ENCODE results near the gene SLC35B2. TPM values are rescaled to one million over a fixed set of nuclear protein-coding genes. Genes with fewer than 3 reads are reported as not detected.

SLC35B2 gene
- total and polyA plus RNA-seq, 10 of the 15 experiments (the other 5 are each of a cell fraction or from before 2014, with no cell fraction given) = 11.3 to 45.4 (median 33.8) TPM

- no peak for TF ChIP-seq ZBTB4 (CRISPR knock-in tag; IDR thresholded peaks at IDR 0.05)
These were observed 28.5 kb downstream of the SLC35B2 start (continued) for GRCh38 chr6:44228836-44229235.

GRCh38 chr6:44228433-44228832 lies 28.9 kb downstream of the SLC35B2 start:
- SMC1A ChIA-PET (ENCODE audit: uncharacterized antibody, unreplicated experiment) = interaction anchor here (0.8 to 2.3 kb wide), 3 partner anchors 7 to 65 kb away, joined by 3 to 6 read pairs (median 4); no protein-coding TSS in a partner anchor
- no peak for DNase-seq (ENCODE audit: low read depth, low spot score)

More at GRCh38 chr6:44228433-44228832, 28.9 kb downstream of the SLC35B2 start:
- intact Hi-C loops (cut with micrococcal nuclease; ENCODE audit: unreplicated experiment) = no loop called here
- Histone ChIP-seq H3K9me3 (replicated peaks; ENCODE audit: control insufficient read depth, insufficient read depth, low read length) (no peaks in the 10 kb centered on the region), H4K20me1 (ENCODE audit: control insufficient read depth, insufficient read depth) (no peaks in the 10 kb centered on the region), H3K36me3 (ENCODE audit: control insufficient read depth in 2 of 2, insufficient read depth in 2 of 2, low read length in 1 of 2) (peaks cover 4 to 18% of the 10 kb centered on the region in 2 experiments; a peak in 3 of 4 replicates), H3K4me2 (ENCODE audit: control insufficient read depth, insufficient read depth) (no peak overlapping the region), H3K4me1 (ENCODE audit: control insufficient read depth, insufficient read depth, low read length) (peaks cover 13% of the 10 kb centered on the region), H3K27ac (ENCODE audit: control insufficient read depth, insufficient read depth) (no peak overlapping the region), H3K27me3 (replicated peaks in 1 of 2; ENCODE audit: control insufficient read depth in 2 of 2, insufficient read depth in 2 of 2, low read length in 1 of 2) (no peaks in the 10 kb centered on the region), H2AFZ (ENCODE audit: control insufficient read depth, low read depth, low read length) (no peak overlapping the region), H3K4me3 (no peak overlapping the region), H3K79me2 (ENCODE audit: control insufficient read depth, insufficient read depth, low read length) (peaks cover 31% of the 10 kb centered on the region), H3K9ac (ENCODE audit: control insufficient read depth, insufficient read depth, low read length) (no peak overlapping the region)
- RAD21 ChIA-PET (ENCODE audit: unreplicated experiment) = interaction anchor here (1.7 kb wide), 1 partner anchor 53 kb away, joined by 4 read pairs; no protein-coding TSS in a partner anchor
- POLR2A ChIA-PET = interaction anchor here (0.6 kb wide), 1 partner anchor 13 kb away, joined by 3 read pairs; no protein-coding TSS in a partner anchor
- 95% methylated on average over 7 of the region's 7 CpGs for WGBS (ENCODE audit: insufficient coverage, insufficient replicate concordance, low lambda C conversion rate, missing lambda C conversion rate)
- FAIRE-seq (no peak), ATAC-seq (no peak)
- CTCF ChIA-PET = interaction anchor here (0.8 to 2.0 kb wide), 3 partner anchors 9 to 33 kb away, joined by 3 to 9 read pairs (median 4); partner anchors contain the start of gene HSP90AB1
- BruUV-seq (replicated peaks) = no TSS peak
- in situ Hi-C loops (cut with MboI) = no loop called here
- no peak for TF ChIP-seq ELK1 (IDR thresholded peaks at IDR 0.05; ENCODE audit: low read depth, low read length)
- TF ChIP-seq POLR2AphosphoS5 (IDR thresholded peaks at IDR 0.05; ENCODE audit: low read length) = no peak

Measured in GM12878 (cell line).